ENCODE measurements around the gene HRAS. TPM values are rescaled to one million over a fixed set of nuclear protein-coding genes. Genes with fewer than 3 reads are reported as not detected.

Gene HRAS
- total RNA-seq, 6 donors from 2014 or later = 45.5 to 85.0 (median 59.9) TPM

DNA sequence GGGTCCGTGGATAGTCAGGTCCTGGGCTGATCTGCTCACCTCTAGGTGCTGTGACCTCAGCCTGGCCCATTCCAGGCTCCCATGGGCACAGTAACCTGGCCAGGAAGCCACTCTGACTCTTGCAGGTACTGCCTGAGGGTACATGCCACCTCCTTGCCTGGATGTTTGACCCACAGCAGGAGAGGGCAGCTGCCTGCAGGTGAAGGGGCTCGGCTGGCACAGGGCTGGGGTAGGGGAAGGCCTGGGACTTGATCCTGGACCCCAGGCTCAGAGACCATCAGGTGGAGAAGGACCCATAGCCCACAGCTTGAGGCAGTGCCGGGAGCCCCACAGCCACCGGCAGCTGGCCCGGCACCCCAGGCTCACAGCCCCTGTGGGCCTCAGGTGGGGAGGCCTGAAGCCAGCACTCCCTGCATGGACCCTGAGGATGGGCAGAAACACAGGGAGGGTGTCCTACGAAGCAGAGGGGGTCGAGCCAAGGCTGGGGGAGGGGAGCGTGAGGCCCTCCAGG lies 4.7 kb upstream of the HRAS start:
- H3K36me3 ChIP-seq = no peaks in the 10 kb centered on the region
- no peak overlapping the region for H3K27ac ChIP-seq
- peaks cover 21 to 24% (median 23%) of the 10 kb centered on the region in 4 donors for H3K4me1 ChIP-seq
- H3K4me3 ChIP-seq = no peak overlapping the region
- no peaks in the 10 kb centered on the region for H3K9me3 ChIP-seq
- 89% methylated on average over 4 of the region's 8 CpGs; no CpG with 5 or more reads in 1 of the 2 donors for WGBS, 2 donors
- no peak for ATAC-seq (ENCODE audit: low FRiP score in 2 of 2)
- DNase-seq = peak in 1 of 2 donors; percentile 68
- TF ChIP-seq, protein P1, sequence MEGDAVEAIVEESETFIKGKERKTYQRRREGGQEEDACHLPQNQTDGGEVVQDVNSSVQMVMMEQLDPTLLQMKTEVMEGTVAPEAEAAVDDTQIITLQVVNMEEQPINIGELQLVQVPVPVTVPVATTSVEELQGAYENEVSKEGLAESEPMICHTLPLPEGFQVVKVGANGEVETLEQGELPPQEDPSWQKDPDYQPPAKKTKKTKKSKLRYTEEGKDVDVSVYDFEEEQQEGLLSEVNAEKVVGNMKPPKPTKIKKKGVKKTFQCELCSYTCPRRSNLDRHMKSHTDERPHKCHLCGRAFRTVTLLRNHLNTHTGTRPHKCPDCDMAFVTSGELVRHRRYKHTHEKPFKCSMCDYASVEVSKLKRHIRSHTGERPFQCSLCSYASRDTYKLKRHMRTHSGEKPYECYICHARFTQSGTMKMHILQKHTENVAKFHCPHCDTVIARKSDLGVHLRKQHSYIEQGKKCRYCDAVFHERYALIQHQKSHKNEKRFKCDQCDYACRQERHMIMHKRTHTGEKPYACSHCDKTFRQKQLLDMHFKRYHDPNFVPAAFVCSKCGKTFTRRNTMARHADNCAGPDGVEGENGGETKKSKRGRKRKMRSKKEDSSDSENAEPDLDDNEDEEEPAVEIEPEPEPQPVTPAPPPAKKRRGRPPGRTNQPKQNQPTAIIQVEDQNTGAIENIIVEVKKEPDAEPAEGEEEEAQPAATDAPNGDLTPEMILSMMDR (IDR thresholded peaks at IDR 0.05) = no peak
- TF ChIP-seq EP300 (IDR thresholded peaks at IDR 0.05) (no peak), POLR2A (IDR thresholded peaks at IDR 0.05) (no peak), POLR2AphosphoS5 (IDR thresholded peaks at IDR 0.05) (no peak)
- no peaks in the 10 kb centered on the region for H3K27me3 ChIP-seq

DNA sequence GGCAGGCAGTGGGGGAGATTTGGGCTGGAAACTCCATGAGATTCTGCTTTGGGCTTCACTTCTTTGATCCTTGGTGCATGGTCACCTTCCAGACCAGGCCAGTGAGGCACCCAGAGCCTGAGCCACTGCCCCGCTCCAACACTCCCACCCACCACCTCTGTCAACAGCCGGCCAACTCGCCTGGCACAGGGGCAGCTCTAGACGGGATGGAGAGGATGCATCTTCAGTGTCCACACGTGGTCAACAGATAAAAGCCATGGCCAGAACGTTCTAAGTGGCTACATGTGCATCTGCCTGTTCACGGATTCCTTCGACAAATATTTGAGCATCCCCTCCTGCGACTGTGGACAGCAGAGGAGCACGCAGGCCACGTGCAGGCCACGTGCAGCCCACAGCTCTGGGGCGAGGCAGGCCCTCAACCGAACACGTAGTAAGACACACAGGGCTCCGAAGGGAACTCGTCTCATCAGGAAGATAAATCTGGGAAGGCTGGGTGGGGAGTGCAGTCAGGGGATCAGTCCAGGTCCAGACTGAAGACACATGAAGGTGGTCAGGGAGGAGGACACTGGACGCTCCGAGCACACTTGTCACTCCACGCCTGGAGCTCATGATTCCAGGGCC lies 3.2 kb upstream of the HRAS start:
- Histone ChIP-seq H3K4me3 (no peak overlapping the region), H3K27ac (peak overlapping the region in 1 of 4 donors; percentile 89), H3K36me3 (peaks cover 0 to 3% (median under 1%) of the 10 kb centered on the region in 4 donors), H3K4me1 (peaks cover 31 to 38% (median 34%) of the 10 kb centered on the region in 4 donors), H3K9me3 (no peaks in the 10 kb centered on the region), H3K27me3 (no peaks in the 10 kb centered on the region)
- DNase-seq (peak in 1 of 2 donors; percentile 46), ATAC-seq (ENCODE audit: low FRiP score in 2 of 2) (no peak)
- 91 to 96% methylated on average over 16 to 20 of the region's 20 CpGs for whole genome bisulfite sequencing, 2 donors
- no peak for TF ChIP-seq POLR2AphosphoS5 (IDR thresholded peaks at IDR 0.05)
- TF ChIP-seq, protein P1 (IDR thresholded peaks at IDR 0.05) = no peak
- TF ChIP-seq EP300 (IDR thresholded peaks at IDR 0.05) = no peak
- no peak for TF ChIP-seq POLR2A (IDR thresholded peaks at IDR 0.05)

DNA sequence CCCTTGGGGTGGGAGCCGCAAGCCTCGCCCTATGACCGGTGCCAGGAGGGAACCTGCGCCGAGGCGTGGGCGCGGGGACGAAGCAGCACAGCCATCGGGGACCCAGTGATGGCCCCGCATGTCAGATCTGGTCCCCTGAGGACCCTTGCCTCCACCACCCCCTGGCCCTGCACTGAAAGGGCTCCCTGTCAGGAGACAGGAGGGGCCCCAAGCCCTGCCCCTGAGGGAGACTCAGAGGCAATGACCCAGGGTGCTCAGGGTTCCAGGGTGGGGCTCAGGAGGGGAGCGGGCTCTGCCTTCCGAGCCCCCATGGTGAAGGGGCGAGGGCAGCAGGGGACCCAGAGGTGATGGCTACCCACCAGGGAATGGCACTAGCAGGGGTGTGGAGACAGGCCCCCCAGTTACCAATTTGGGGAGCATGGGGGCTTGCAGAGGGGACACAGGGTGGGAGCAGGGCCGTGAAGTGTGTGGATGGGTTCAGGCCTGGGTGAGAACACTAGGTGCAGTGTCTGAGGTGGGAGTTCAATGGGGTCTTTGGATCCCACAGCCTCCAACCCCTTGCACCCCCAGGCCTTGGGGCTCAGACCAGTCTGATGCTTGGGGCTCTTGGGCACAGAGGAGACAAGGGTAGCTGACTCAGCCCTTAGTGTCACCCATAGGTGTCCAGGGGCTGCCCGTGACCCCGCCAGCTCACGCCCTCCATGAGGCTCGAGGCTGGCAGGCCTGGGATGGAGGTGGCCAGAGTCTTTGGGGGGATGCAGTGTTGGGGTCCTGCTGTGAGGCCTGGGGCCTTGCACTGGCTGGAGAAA lies 2.5 kb upstream of the HRAS start:
- DNase-seq (peak in 1 of 2 donors; percentile 62), ATAC-seq (ENCODE audit: low FRiP score in 2 of 2) (no peak)
- H3K27ac ChIP-seq = peak overlapping the region; percentile 26 to 89 (median 84)
- no peaks in the 10 kb centered on the region for H3K9me3 ChIP-seq
- 65 to 80% methylated on average over 7 of the region's 19 CpGs for WGBS, 2 donors
- peaks cover 2 to 10% (median 6%) of the 10 kb centered on the region in 4 donors for H3K36me3 ChIP-seq
- H3K4me3 ChIP-seq = peak overlapping the region; percentile 3 to 97 (median 91)
- H3K27me3 ChIP-seq = no peaks in the 10 kb centered on the region
- TF ChIP-seq EP300 (IDR thresholded peaks at IDR 0.05) (no peak), POLR2A (IDR thresholded peaks at IDR 0.05) (no peak), POLR2AphosphoS5 (IDR thresholded peaks at IDR 0.05) (no peak)
- TF ChIP-seq, protein P1 (IDR thresholded peaks at IDR 0.05) = no peak
- peaks cover 31 to 43% (median 34%) of the 10 kb centered on the region in 4 donors for H3K4me1 ChIP-seq

DNA sequence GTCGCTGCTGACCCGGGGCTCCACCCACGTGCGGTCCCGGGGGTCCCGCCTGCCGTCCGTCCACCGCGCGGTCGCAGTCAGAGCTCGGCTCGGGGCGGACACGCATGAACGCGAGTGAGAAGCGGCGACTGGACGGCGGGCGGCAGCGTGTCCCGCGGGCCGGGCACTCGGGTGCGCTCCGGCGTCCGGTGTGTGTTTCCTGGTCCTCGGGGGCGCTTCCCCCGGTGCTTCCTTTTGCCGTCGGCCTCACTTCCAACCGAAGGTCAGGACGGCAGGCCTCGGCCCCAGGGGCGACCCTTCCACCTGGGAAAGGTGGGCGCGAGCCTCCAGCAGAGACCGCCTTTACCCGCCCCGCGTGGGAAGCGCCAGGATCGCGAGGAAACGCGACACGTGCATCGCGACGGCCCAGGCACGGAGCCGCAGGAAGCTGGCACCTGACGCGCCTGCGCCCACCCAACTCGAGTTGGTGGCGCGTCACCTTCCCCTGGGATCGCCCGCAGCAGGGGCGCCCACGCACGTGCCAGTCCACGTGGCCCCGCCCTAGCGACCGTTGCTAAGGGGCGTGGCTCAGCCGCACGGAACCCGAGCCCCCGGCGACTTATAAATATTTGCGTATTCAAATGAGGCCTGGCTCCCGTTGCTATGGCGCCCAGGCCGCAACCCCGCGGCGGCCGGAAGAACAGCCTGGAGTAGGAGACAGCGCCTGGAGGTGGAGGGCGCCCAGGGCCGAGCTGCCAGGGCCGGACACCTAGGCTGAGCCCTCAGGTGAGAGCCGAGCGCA lies 1.7 kb upstream of the HRAS start, which contains the start of gene LRRC56:
Gene LRRC56 (plus strand): TSS at position 687 of the 781 bp plus-strand sequence. CDS start 3,158 bp downstream, outside the sequence.
- WGBS, 2 donors = 6% methylated on average over 55 of the region's 93 CpGs; no CpG with 5 or more reads in 1 of the 2 donors
- H3K27me3 ChIP-seq = no peaks in the 10 kb centered on the region

More for the DNA sequence above, 1.7 kb upstream of the HRAS start, which contains the start of gene LRRC56:
- DNase-seq = peak; percentile 92 to 98
- Histone ChIP-seq H3K4me1 (peaks cover 31 to 49% (median 34%) of the 10 kb centered on the region in 4 donors), H3K27ac (peak within 1 kb of the TSS; percentile 47 to 89 (median 84)), H3K4me3 (peak within 1 kb of the TSS; percentile 3 to 97 (median 91)), H3K9me3 (no peaks in the 10 kb centered on the region), H3K36me3 (peaks cover 4 to 18% (median 12%) of the 10 kb centered on the region in 4 donors)
- peak in 1 of 4 donors; percentile 16 for TF ChIP-seq EP300 (IDR thresholded peaks at IDR 0.05)
- TF ChIP-seq, protein P1 (IDR thresholded peaks at IDR 0.05) = peak in 2 of 6 experiments; percentile 17 to 20
- peak in 1 of 2 donors; percentile 65 for TF ChIP-seq POLR2AphosphoS5 (IDR thresholded peaks at IDR 0.05)
- peak in 2 of 4 donors; percentile 41 to 46 for TF ChIP-seq POLR2A (IDR thresholded peaks at IDR 0.05)
- ATAC-seq (ENCODE audit: low FRiP score in 2 of 2) = peak; percentile 54 to 64

All from upper lobe of left lung (tissue), 6 donors.